GM18909 (cell line): ENCODE data around the gene PRSS21.

Experiments used
- ATAC-seq: cut with Tn5 transposase; IDR thresholded peaks from one replicate; pipeline ENCODE4 v1.9.1; 2021; ENCODE audit warnings: mild to moderate bottlenecking; ENCODE audit not compliant: unreplicated experiment, poor library complexity

PRSS21 gene, protein sequence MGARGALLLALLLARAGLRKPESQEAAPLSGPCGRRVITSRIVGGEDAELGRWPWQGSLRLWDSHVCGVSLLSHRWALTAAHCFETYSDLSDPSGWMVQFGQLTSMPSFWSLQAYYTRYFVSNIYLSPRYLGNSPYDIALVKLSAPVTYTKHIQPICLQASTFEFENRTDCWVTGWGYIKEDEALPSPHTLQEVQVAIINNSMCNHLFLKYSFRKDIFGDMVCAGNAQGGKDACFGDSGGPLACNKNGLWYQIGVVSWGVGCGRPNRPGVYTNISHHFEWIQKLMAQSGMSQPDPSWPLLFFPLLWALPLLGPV

DNA sequence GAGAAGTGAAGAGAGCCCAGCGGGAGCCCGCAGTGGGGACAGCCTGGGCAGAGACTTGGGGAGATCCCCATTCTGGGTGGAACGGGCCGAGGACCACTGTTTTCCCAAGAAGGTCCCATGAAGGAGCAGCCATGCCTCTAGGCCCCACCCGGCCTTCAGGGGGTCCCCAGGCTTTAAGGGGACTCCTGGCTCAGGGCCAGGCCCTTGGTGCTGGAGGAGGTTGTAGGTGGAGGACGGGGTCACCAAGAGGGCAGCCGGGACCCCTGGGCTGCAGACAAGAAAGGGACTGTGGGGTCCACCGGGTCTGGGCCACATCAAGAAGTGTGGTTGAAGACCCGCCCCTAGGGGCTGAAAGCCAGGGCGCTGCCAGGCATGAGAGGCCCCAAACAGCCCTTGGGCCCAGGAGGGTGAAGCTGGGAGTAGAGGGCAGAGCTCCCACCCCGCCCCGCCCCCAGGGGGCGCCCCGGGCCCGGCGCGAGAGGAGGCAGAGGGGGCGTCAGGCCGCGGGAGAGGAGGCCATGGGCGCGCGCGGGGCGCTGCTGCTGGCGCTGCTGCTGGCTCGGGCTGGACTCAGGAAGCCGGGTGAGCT lies at the start of gene PRSS21:
PRSS21 (plus strand) TSS at position 487 of the 589 bp plus-strand sequence; CDS start at position 519, 32 bp downstream.
- ATAC-seq, result no peak

DNA sequence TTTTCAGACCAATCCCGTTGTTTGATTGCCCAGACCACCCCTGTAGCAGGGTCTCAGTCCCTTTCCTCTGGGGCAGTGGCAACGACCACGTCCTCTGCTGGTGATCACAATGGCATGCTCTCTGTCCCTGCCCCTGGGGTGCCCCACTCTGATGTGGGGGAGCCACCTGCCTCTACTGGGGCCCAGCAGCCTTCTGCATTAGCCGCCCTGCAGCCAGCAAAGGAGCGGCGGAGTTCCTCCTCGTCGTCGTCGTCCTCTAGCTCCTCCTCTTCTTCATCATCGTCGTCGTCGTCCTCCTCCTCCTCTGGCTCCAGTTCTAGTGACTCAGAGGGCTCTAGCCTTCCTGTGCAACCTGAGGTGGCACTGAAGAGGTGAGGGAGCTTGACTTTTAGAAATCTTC lies 49.1 kb upstream of the PRSS21 start:
- ATAC-seq, result no peak

DNA sequence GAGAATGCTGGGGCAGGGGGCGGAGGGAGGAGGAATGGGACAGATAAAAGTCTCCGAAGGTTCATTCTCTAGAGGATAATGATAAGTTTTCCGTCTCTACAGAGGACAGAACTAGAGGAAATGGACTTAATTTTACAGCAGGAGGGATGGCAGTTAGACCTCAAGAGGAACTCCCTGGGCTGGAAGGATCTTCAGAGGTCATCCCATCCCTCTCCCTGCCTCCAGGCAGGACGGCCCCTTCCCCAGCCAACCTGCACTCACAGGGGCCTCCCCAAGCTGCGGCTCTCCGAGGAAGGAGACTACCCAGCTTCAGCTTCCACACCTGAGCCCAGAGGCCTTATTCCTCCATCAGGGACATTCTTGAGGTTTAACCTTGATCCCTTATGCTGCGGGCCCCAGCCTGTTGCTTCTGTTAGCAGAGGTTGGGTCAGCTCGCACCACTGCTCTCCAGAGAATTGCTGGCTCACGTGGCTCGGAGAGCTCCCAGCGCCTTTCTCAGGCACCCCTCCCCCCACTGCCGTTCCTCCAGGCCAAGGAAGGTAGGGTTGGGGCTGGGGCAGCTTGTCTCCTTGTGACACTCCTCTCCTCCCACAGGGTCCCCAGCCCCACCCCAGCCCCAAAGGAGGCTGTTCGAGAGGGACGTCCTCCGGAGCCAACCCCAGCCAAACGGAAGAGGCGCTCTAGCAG lies 48.5 kb upstream of the PRSS21 start:
- ATAC-seq, result no peak

DNA sequence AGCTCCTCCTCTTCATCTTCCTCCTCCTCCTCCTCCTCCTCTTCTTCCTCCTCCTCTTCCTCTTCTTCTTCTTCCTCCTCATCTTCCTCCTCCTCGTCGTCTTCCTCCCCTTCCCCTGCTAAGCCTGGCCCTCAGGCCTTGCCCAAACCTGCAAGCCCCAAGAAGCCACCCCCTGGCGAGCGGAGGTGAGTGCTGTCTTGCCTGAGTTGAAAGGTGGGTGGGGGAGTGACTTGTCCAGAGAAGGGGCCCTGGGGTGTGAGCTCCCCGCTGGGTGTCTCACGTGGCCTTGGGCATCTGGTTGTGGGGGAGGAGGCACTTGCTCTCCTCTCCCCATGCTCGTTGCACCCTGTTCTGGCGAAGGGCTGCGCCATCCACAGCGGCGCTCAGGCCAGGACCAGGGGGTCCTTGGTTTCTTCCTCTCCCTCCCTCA lies 47.9 kb upstream of the PRSS21 start:
- no peak for ATAC-seq

DNA sequence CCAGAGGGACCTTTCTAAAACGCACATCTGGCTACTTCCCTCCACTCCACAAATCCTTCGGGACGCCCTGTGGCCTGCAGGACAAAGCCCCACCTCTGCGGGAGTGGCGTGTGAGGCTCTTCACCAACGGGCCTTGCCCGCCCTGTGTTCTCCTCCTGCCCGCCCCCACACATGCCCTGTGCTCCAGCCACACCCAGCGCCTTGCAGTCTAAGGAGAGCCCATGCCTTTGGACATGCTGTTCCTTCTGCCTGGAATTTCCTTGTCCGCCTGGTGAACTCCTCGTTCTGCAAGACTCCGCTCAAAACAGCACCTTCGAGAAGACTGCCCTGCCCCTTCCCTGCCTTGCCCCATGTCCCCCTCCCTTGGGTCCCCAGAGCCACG lies 47.4 kb upstream of the PRSS21 start:
- ATAC-seq, result no peak

DNA sequence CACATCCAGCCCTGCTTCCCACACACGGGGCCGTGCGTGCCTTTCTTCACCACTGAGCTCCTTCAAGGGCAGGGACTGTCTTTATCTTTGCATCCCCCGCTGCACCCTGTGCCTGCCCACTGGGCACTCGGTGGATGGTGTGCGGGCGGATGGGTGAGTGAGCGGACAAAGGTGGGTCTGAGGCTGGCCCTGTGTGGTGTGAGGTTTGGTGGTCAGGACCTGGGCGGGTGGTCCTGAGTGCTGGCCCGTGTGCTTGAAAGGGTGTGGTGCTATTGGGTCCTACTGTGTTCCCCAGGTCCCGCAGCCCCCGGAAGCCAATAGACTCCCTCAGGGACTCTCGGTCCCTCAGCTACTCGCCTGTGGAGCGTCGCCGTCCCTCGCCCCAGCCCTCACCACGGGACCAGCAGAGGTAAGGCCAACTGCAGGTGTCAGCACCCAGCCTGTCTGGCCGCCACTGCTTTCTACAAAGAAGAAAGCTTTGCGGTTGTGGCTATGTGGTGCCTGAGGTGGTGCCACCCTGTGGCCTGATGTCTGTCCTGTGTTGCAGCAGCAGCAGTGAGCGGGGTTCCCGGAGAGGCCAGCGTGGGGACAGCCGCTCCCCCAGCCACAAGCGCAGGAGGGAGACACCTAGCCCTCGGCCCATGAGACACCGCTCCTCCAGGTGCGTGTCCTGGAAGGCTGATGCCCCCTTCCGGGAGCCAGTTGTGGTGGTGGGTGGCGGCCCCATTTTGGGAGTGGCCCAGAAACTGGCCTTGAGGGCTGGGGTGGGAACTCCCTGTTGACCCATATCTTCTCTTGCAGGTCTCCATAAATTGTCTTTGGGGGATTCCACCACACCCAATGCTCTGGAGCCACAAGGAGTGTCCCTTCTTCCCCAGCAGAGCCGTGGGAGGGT lies 46.7 kb upstream of the PRSS21 start:
- ATAC-seq, result no peak

DNA sequence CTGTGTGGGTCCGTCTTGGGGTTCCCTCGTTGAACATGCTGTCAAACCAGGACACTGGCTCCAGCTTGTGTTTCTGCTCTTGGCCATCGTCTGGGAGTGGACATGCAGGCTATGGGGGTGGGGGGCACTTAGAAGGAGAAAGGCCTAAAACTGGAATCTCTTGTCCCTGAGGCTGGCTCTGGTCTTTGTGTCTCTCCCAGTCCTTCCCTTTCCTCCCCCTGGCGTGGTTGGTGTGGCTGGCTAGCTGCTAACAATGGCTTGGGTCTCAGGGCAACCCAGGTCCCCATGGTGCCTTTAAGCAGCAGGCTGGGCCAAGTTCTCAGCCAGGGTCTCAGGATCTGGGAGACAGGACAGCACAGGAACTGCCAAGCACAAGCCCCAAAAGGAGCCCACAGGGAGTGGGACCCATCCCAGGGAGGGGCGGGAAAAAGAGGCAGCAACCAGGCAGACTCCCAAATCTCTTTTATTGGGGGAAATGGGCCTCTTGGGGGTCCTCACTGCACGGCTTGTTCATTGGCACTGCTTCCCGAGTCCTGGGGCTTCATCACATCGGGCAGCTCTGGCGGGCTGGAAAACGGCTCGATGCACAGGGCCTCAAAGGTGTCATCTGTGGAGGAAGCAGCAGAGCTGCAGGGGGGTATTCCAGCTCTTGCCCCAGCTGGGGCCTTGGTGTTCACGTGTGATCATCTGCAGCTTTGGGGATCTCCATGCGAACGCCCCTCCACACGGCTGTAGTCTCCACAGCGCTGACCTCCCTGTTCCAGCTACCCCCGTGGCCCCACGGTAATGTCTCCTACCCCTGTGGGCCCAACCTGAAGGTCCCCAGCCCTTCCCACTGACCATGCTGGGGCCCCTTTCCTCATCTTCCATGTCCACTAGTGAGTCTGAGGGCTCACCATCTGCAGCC lies 45.3 kb upstream of the PRSS21 start:
- ATAC-seq, result no peak

DNA sequence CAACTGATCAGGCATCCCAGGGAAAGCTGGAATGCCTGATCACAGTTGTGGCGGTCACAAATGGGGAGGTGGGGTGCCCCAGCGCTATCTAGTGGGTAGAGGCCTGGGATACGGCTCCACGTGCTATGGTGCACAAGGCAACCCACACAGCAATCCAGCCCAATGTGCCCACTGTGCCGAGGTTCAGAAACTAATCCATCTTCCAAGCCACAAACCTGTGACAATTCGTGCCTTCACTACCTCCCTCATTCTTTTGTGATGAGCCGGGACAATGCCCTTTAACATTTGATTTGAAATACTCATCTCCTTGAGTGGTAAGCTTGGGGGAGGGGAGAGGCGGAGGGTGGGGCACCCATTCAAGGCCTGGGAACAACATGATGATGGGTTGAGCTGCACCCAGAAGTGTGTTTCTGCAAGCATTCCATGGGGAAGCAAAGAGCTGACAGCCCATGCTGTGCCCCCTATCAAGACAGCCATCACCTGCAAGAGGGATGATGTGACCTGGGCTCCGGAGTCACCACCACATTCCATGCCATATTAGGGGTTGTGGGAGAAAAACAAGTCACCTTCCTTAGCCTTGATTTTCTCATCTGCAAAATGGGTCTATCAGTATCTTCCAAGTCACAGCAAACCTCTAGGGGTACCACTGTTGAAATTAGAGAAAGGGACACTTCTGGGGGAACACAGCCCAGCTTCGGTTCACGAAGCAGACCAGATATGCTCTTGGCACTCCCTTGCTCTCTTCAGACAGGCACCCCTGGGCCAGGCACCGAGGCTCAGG lies 43.7 kb upstream of the PRSS21 start:
- ATAC-seq, result no peak

DNA sequence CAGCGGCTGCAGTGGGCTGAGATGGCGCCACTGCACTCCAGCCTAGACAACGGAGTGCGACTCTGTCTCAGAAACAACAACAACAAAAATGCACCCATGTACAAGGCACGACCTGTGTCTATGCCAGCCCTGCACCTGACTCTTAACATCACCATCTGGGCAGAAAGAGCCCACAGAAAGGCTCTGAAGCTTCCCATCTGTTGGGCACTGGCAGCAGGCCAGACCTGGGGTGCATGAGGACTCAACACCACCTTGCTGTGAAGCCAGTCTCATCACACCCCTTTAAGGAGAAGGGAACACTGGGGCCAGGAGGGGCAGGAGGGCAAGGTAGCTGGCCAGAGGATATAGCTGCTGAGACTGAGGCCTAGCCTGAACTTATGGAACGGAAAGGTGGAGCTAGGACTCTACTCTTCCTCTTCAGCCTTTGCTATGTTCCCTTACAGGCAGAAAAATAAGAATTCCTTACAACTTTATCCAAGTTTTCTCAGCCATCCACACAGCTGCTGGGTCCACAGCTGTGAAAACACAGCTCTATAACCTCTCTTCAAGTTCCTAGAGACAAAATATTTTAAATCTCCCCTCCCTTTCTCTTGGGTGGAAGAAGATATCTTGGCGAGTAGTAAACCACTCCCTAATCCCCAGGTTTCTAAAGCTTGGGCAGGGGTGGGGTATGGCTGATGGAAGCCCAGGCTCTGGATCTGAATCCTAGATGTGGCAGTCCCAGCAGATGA lies 42.7 kb upstream of the PRSS21 start:
- ATAC-seq, result no peak

DNA sequence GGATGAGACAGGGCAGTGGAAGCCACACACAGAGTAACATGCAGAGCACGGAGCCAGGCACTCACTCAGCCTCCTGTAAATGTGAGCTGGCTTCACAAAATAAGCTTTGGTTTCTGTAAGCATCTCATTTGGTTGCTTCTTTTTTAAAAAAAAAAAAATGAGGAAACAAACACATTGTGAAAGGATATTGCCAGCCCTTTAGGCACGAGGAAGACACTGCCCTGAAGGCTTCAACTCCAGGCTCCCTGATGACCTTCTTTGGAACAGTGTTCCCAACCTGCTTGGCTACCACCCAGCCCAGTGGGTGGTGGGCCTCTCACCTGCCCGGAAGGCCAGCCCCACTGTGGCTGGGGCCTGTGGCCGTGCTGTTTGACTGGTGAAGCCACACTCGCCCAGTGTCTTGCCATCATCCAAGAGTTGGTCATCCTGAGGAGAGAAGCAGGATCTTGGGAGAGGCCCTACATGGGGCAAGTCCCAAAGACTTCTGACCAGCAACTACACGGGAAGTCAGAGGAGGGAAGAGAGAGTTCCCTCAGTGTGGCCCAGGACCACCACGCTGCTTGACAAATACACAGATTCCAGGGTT lies 41.8 kb upstream of the PRSS21 start:
- no peak for ATAC-seq

DNA sequence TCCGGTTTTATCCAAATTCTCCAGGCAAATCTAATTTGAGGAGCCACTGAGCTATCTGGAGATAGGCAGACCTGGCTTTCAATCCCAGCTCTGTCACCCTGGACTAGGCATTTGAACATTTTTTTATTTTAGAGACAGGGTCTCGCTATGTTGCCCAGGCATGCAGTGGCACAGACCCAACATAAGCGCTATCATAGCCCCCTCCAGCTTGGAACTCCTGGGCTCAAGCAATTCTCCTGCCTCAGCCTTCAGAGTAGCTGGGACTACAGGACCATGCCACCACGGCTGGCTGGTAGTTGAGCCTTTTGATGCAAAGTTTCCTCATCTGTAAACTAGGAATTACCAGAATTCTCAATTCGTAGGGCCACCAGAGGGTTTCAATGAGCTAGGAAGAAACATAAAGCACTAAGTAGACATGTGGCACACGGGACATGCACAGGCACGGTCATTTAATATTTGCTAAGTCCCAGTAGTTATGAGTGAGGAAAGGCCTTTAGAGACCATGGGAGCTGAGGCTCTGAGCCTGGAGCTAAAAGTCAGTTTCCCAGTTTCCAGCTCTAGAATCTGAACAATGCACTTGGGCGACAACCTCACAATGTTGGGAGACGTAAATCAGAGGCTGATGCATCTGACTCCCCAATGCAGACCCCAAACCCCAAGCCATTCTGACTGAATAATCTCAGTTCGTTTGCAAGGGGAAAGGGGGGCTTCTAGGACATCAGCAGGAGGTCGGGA lies 41.1 kb upstream of the PRSS21 start:
- ATAC-seq, result no peak

DNA sequence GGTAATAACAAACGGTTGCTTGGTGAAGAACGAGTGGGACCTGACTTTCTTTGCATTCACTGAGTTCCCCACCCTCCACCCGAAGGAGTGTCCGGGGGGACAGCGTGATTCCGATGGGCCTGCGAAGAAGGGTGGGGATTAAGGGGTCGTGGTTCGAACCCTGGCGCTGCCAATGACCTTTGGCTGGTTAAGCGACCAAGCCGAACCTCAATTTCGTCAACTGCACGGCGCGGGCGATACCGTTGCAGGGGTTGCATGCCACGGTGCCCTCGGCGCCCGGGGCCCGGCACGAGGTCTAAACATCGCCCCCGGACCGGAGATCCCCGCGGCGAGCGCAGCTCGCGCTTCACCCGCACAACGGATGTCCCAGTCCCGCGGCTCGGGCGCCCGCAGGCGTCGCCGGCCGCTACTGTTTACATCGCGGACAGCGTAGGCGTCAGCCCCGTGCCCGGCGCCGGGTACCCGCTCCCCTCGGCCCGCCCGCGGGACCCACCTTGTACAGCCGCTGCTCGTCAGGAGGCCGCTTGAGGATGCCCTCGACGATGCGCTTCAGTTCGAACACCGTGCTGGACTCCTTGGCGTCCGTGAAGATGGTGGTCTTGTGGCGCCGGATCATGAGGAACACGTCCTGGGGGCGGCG lies 40.4 kb upstream of the PRSS21 start:
- peak; percentile 39 for ATAC-seq

DNA sequence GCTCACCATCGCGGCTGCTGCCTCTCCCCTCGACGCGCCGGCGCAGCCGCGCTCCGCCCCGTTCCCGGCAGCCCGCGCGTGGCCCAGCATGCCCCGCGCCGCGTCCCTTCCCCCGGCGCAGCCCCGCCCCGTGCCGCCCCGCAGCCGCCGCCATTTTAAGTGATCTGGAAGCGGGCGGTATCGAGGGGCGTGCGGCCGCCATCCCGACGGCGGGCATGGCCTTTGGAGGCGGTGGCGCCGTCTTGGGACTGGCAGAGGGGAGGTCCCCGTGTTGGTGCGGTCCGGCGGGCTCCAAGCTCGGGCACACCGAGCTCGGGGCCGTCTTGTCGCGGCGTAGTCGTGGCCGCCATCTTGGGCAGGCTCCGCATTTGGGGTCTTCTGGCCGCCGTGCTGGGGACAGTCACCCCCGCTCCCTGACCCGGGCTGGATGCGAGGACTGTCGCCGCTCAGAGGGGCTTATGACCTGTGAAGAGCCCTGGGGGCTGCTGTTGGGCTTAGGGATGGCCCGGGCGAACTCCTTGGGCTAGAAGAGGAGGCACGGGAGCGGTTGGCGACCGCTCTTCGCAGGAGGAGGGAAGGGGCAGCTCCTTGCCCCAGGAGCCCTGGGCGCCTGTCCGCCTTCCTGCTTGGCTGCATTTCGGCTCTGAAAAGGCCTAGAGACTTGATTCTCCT lies 39.7 kb upstream of the PRSS21 start, which contains the start of gene ELOB:
ELOB (minus strand) TSS at position 50 of the 672 bp plus-strand sequence; CDS start at position 9, 41 bp downstream.
- peak; percentile 85 for ATAC-seq

DNA sequence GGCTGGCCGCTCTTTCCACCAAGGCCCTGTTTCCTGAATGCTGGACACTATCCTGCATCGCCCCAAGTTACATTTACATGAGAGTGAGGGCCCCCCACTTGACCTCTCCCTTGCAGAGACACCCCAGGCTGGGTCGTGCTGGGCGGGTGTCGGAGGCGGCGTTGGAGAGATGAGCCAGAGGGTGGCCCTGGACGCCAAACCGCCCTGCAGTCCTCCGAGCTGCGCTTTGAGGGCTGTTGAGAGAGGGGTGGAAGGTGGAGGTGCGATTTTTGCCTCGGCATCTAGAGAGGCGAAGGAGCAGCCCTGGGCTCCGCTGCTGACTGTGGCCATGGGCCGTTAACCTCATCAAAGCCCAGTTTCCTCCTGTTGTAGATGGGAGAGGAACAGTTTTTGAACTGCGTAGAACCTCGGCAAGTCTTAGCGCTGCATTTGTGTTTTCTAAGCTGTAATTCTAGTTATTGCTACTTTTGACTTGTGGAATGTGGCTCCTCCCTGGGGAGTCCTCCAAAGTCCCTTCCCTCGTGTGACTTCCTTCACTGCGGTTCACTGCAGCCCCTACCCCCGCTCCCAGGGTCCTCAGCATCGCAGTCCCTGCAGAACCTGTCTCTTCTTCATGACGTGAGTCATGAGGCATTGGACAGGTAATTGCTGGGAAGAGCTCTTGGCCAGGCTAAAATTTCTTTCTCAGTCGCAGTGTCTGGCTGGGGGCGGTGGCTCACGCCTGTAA lies 39.0 kb upstream of the PRSS21 start:
- no peak for ATAC-seq

DNA sequence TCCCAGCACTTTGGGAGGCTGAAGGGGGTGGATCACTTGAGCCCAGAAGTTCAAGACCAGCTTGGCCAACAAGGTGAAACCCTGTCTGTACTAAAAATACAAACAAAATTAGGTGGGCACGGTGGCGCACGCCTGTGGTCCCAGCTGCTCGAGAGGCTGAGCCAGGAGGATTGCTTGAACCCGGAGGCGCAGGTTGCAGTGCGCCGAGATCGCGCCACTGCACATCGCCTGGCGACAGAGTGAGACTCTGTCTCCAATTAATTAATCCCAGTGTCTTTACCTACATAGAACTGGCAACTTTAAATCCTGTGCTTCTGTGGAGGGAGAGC lies 38.4 kb upstream of the PRSS21 start:
- ATAC-seq, result no peak
